ENCODE measurements around the gene MRPL54.
A peak's percentile ranks its signal among the peaks of the same experiment; 100 is the strongest.
"Not testable (repeated sequence)": the region's sequence is repeated elsewhere in the genome, so short reads cannot be mapped to it uniquely, and the experiment has no call there.

MRPL54 gene

DNA sequence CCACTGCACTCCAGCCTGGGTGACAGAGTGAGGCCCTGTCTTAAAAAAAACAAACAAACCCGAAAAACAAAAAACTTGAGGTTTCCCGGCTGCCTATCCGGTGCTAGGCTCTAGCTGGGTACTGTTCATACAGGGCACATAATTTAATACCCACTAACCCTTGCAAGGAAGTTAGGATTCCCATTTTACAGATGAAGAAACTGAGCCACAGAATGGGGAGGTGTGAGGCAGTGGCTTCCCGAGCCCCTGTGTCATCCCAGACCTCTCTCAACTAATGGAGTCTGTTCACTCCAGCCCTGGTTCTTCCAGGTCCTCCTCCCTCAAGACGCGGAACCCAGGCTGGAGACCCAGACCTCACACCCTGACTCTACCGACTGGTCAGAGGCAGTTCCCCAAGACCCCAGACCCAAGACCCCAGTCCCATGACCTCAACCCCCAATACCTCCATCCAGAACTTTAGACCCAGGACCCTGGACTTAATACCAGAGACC is 1.6 kb upstream of the MRPL54 start:
- Histone ChIP-seq H3K9me3 (ENCODE audit: control insufficient read depth in 2 of 2, low read length in 2 of 2) (no peaks in the 10 kb centered on the region), H3K9ac (ENCODE audit: low read length in 2 of 2) (peak overlapping the region; percentile 95 to 97)

DNA sequence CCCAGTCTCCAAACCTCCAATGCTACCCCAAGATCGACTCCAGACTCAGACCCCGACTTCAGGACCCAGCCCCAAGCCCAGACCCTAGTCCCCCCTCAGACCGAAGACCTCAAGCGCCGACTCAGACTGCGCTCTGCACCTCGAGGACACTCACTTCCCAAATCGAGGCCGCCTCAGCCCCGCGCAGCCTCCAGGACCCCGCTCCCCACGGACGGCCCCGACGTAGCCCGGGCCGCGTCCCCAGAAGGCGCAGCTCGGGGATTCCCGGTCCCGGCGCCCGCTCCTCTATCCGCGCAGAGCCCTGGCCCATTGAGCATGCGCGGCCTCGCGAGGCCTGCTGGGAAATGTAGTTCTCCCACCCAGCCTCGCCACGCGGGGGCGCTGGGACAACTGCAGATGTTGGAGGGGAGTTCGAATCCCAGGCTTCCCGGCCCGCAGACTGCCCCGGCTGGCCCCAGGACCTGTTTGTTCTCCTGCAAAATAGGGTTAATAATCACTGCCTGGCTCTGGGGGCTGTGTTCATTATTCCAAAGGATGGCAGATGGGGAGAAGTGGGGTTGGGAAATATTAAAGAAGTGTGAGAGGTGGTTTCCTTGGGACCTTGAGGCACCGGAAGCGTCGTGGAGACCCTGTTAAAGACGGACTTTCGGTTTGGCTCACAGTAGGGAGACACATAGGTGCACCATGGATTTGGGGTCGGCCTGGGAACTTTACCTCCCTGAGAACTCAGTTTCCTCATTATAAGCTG is 926 bp upstream of the MRPL54 start, which contains the start of gene APBA3:
Gene APBA3, minus strand, starts transcription at position 311 of the 748 bp plus-strand sequence. CDS start 1,428 bp downstream, outside the sequence.
- Histone ChIP-seq H3K4me3 (ENCODE audit: low read length in 2 of 2) (peak within 1 kb of the TSS; percentile 96 to 98), H3K36me3 (ENCODE audit: control insufficient read depth in 2 of 2, insufficient read depth in 2 of 2, low read length in 2 of 2) (peaks cover 6 to 19% of the 10 kb centered on the region in 2 donors), H3K9ac (ENCODE audit: low read length in 2 of 2) (peak within 1 kb of the TSS; percentile 97 to 100), H3K9me3 (ENCODE audit: control insufficient read depth in 2 of 2, low read length in 2 of 2) (no peaks in the 10 kb centered on the region), H3K27ac (ENCODE audit: low read length) (peak within 1 kb of the TSS; percentile 98), H3K4me1 (ENCODE audit: control insufficient read depth, insufficient read depth, low read length) (peaks cover 32% of the 10 kb centered on the region), H3K27me3 (ENCODE audit: control insufficient read depth in 1 of 2, insufficient read depth in 2 of 2, low read length in 2 of 2) (no peaks in the 10 kb centered on the region)

More for the DNA sequence above, 1.6 kb upstream of the MRPL54 start:
- Histone ChIP-seq H3K27ac (ENCODE audit: low read length) (peak overlapping the region; percentile 75), H3K4me3 (ENCODE audit: low read length in 2 of 2) (peak overlapping the region; percentile 96 to 98), H3K4me1 (ENCODE audit: control insufficient read depth, insufficient read depth, low read length) (peaks cover 32% of the 10 kb centered on the region), H3K36me3 (ENCODE audit: control insufficient read depth in 2 of 2, insufficient read depth in 2 of 2, low read length in 2 of 2) (peaks cover 5 to 19% of the 10 kb centered on the region in 2 donors), H3K27me3 (ENCODE audit: control insufficient read depth in 1 of 2, insufficient read depth in 2 of 2, low read length in 2 of 2) (no peaks in the 10 kb centered on the region)

DNA sequence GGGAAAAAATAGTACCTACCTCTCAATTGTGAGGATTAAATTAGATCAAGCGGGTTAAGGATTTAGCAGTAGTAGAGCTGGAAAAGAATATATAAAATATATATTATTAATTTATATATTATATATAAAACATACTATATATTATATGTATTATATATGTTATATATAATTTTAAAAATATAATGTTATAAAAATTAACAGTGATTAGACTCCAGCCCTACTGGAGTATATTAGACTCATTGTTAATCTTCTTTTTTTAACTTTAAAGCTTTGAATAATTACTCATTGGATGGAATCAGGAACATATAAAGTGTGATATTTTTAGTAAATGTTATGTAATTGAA is 380 bp upstream of the MRPL54 start:
- peak overlapping the region in 1 of 2 donors; percentile 90 for H3K9ac ChIP-seq (ENCODE audit: low read length in 2 of 2)
- H3K36me3 ChIP-seq (ENCODE audit: control insufficient read depth in 2 of 2, insufficient read depth in 2 of 2, low read length in 2 of 2), result peaks cover 10 to 17% of the 10 kb centered on the region in 2 donors
- H3K4me3 ChIP-seq (ENCODE audit: low read length in 2 of 2), result peak overlapping the region in 1 of 2 donors; percentile 91

DNA sequence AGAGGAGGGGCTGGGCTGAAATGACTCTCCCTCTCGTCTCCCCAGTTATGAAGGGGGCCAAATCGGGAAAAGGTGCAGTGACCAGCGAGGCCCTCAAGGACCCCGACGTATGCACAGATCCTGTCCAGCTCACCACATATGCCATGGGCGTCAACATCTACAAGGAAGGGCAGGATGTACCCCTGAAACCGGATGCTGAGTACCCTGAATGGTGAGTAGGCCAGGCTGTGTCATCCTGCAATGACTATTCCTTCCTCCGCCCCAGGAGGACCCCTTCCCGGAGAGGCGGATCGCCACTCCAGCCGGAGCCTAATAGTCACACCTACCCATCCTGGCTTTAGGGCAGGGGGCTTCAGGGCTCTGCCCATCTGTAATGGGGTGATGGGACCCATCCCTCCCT is 2.6 kb downstream of the MRPL54 start:
- Histone ChIP-seq H3K9ac (ENCODE audit: low read length in 2 of 2) (no peak overlapping the region), H3K36me3 (ENCODE audit: control insufficient read depth in 2 of 2, insufficient read depth in 2 of 2, low read length in 2 of 2) (peaks cover 10 to 17% of the 10 kb centered on the region in 2 donors), H3K4me1 (ENCODE audit: control insufficient read depth, insufficient read depth, low read length) (peaks cover 22% of the 10 kb centered on the region), H3K27me3 (ENCODE audit: control insufficient read depth in 1 of 2, insufficient read depth in 2 of 2, low read length in 2 of 2) (no peaks in the 10 kb centered on the region), H3K9me3 (ENCODE audit: control insufficient read depth in 2 of 2, low read length in 2 of 2) (no peaks in the 10 kb centered on the region), H3K4me3 (ENCODE audit: low read length in 2 of 2) (no peak overlapping the region), H3K27ac (ENCODE audit: low read length) (no peak overlapping the region)

More for the DNA sequence above, 380 bp upstream of the MRPL54 start:
- Histone ChIP-seq H3K9me3 (ENCODE audit: control insufficient read depth in 2 of 2, low read length in 2 of 2) (no peaks in the 10 kb centered on the region), H3K4me1 (ENCODE audit: control insufficient read depth, insufficient read depth, low read length) (peaks cover 32% of the 10 kb centered on the region), H3K27me3 (ENCODE audit: control insufficient read depth in 1 of 2, insufficient read depth in 2 of 2, low read length in 2 of 2) (no peaks in the 10 kb centered on the region), H3K27ac (ENCODE audit: low read length) (peak overlapping the region; percentile 98)

DNA sequence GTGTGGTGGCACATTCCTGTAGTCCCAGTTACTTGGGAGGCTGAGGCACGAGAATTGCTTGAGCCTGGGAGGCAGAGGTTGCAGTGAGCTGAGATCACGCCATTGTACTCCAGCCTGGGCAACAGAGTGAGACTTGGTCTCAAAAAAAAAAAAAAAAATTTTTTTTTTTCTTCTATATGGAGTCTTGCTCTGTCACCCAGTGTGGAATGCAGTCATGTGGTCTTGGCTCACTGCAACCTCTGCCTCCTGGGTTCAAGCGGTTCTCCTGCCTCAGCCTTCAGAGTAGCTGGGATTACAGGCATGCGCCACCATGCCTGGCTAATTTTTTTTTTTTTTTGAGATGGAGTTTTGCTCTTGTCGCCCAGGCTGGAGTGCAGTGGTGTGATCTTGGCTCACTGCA is 3.3 kb downstream of the MRPL54 start:
- H3K9me3 ChIP-seq (ENCODE audit: control insufficient read depth in 2 of 2, low read length in 2 of 2); H3K27ac ChIP-seq (ENCODE audit: low read length); H3K27me3 ChIP-seq (ENCODE audit: control insufficient read depth in 1 of 2, insufficient read depth in 2 of 2, low read length in 2 of 2); H3K9ac ChIP-seq (ENCODE audit: low read length in 2 of 2); H3K4me3 ChIP-seq (ENCODE audit: low read length in 2 of 2): not testable (repeated sequence)
- peaks cover 16% of the 10 kb centered on the region for H3K4me1 ChIP-seq (ENCODE audit: control insufficient read depth, insufficient read depth, low read length)
- peaks cover 10 to 17% of the 10 kb centered on the region in 2 donors for H3K36me3 ChIP-seq (ENCODE audit: control insufficient read depth in 2 of 2, insufficient read depth in 2 of 2, low read length in 2 of 2)

DNA sequence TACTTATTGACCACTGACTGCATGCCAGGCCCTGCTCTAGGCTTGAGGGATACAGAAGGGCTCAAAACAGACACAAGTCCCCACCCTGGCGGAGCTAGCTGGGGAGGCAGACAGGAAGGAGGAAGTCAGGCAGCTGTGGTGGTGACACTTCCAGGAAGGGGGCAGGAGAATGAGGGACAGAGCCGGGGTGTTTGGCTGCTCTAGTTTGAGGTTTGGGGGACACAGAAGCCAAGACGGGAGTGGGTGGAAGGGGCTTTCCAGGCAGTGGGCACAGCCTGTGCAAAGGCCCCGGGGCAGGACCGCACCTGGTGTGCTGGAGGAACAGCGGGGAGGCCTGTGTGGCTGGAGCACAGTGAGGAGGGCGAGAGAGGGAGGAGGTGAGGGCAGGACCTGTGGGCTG is 4.0 kb downstream of the MRPL54 start:
- H3K27ac ChIP-seq (ENCODE audit: low read length), result no peak overlapping the region
- peaks cover 11% of the 10 kb centered on the region for H3K4me1 ChIP-seq (ENCODE audit: control insufficient read depth, insufficient read depth, low read length)
- H3K27me3 ChIP-seq (ENCODE audit: control insufficient read depth in 1 of 2, insufficient read depth in 2 of 2, low read length in 2 of 2), result no peaks in the 10 kb centered on the region
- no peaks in the 10 kb centered on the region for H3K9me3 ChIP-seq (ENCODE audit: control insufficient read depth in 2 of 2, low read length in 2 of 2)
- H3K9ac ChIP-seq (ENCODE audit: low read length in 2 of 2), result no peak overlapping the region
- no peak overlapping the region for H3K4me3 ChIP-seq (ENCODE audit: low read length in 2 of 2)
- H3K36me3 ChIP-seq (ENCODE audit: control insufficient read depth in 2 of 2, insufficient read depth in 2 of 2, low read length in 2 of 2), result peaks cover 10 to 17% of the 10 kb centered on the region in 2 donors

DNA sequence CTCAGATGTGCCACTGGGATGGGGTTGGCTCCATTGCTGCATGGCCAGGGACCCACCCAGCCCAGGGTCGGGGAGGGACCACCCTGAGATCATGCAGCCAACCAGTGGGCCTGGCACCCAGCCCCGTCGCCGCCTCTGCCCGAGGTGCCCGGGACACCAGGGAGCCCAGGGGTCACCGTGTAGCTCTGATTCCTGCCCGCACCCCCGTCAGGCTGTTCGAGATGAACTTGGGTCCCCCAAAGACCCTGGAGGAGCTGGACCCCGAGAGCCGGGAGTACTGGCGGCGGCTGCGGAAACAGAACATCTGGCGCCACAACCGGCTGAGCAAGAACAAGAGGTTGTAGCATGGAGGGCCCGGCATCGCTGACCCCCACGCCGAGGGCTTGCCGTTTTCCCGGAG is 4.6 kb downstream of the MRPL54 start:
- Histone ChIP-seq H3K9ac (ENCODE audit: low read length in 2 of 2) (no peak overlapping the region), H3K4me1 (ENCODE audit: control insufficient read depth, insufficient read depth, low read length) (peaks cover 6% of the 10 kb centered on the region), H3K27ac (ENCODE audit: low read length) (no peak overlapping the region), H3K4me3 (ENCODE audit: low read length in 2 of 2) (no peak overlapping the region), H3K27me3 (ENCODE audit: control insufficient read depth in 1 of 2, insufficient read depth in 2 of 2, low read length in 2 of 2) (peaks cover 0 to 3% of the 10 kb centered on the region in 2 donors), H3K9me3 (ENCODE audit: control insufficient read depth in 2 of 2, low read length in 2 of 2) (no peaks in the 10 kb centered on the region), H3K36me3 (ENCODE audit: control insufficient read depth in 2 of 2, insufficient read depth in 2 of 2, low read length in 2 of 2) (peaks cover 10 to 17% of the 10 kb centered on the region in 2 donors)

DNA sequence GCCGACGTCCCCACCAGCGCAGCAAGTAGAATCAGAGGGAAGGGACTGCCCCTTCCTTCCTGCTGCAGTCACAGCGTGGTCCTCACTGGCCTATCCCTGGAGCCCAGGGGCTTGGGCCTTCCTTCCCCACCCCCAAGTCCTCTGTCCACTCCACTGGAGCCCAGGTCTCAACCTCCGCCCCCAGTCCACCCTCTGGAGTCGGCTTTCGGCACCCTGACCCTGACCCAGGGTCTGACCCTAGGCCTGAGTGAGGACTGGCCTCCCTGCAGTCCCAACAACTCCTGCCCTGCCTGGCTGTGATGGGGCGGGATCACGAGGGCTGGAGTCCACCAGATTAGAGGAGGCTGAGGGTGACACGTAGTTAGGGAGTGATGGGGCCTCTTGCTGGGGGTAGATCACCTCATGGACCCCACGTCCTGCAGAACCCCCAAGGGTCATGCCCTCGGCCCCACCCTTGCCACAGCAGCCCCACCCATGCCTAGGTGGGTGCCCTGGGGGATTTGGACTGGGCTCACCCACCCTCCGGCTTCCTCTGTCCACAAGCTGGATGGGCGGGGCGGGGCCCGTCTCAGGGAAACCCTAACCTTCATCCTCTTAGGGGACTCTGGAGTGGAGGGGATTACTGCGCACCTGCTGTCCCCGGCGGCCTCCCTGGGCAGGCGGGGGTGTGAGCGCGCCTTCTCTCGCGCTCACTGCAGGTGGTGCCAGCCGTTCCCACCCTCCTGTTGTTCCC is 5.7 kb downstream of the MRPL54 start:
- Histone ChIP-seq H3K27me3 (ENCODE audit: control insufficient read depth in 1 of 2, insufficient read depth in 2 of 2, low read length in 2 of 2) (peaks cover 0 to 3% of the 10 kb centered on the region in 2 donors), H3K4me3 (ENCODE audit: low read length in 2 of 2) (no peak overlapping the region), H3K9me3 (ENCODE audit: control insufficient read depth in 2 of 2, low read length in 2 of 2) (no peaks in the 10 kb centered on the region), H3K36me3 (ENCODE audit: control insufficient read depth in 2 of 2, insufficient read depth in 2 of 2, low read length in 2 of 2) (peaks cover 10 to 17% of the 10 kb centered on the region in 2 donors), H3K27ac (ENCODE audit: low read length) (no peak overlapping the region), H3K4me1 (ENCODE audit: control insufficient read depth, insufficient read depth, low read length) (peaks cover 3% of the 10 kb centered on the region), H3K9ac (ENCODE audit: low read length in 2 of 2) (no peak overlapping the region)

DNA sequence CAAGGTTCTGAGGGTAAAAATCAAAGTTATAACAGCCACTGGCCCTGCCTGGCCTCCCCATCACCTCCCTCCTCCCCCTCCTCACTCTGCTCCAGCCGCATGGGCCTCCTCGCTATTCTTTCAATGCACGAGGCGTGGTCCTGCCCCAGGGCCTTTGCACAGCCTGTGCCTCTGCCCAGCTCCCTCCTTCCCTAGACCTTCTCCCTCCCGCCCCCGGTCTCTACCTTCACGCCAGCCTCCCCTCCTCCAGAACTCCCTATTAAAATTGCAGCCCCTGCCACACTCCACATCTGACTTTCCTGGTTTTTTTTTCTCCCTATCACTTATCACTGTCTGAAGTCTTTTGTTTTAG is 6.2 kb downstream of the MRPL54 start:
- Histone ChIP-seq H3K4me3 (ENCODE audit: low read length in 2 of 2) (no peak overlapping the region), H3K36me3 (ENCODE audit: control insufficient read depth in 2 of 2, insufficient read depth in 2 of 2, low read length in 2 of 2) (peaks cover 10 to 17% of the 10 kb centered on the region in 2 donors), H3K9me3 (ENCODE audit: control insufficient read depth in 2 of 2, low read length in 2 of 2) (no peaks in the 10 kb centered on the region), H3K4me1 (ENCODE audit: control insufficient read depth, insufficient read depth, low read length) (no peaks in the 10 kb centered on the region), H3K9ac (ENCODE audit: low read length in 2 of 2) (no peak overlapping the region), H3K27me3 (ENCODE audit: control insufficient read depth in 1 of 2, insufficient read depth in 2 of 2, low read length in 2 of 2) (peaks cover 0 to 3% of the 10 kb centered on the region in 2 donors), H3K27ac (ENCODE audit: low read length) (no peak overlapping the region)

DNA sequence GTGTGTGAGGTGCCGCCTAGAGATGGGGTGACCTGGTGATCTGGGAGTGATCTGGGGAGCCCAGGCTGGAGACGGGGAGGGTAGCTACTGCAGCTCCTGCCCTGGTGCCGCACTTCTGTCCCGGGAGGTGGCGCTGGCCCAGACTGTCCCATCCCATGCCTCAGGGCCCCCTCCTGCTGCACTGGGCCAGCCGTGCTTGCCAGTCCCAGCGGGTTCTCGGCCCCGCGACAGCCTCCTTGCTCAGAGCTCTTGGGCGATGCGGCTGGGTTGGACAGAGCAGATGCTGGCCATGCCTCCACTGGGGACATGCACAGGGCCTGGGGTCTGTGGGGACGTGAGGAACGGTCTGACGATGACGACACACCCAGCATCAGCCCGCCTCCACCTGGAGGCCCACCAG is 7.0 kb downstream of the MRPL54 start:
- no peak overlapping the region for H3K4me3 ChIP-seq (ENCODE audit: low read length in 2 of 2)
- H3K27ac ChIP-seq (ENCODE audit: low read length), result no peak overlapping the region
- H3K36me3 ChIP-seq (ENCODE audit: control insufficient read depth in 2 of 2, insufficient read depth in 2 of 2, low read length in 2 of 2), result peaks cover 10 to 17% of the 10 kb centered on the region in 2 donors
- no peaks in the 10 kb centered on the region for H3K4me1 ChIP-seq (ENCODE audit: control insufficient read depth, insufficient read depth, low read length)
- H3K27me3 ChIP-seq (ENCODE audit: control insufficient read depth in 1 of 2, insufficient read depth in 2 of 2, low read length in 2 of 2), result peaks cover 0 to 3% of the 10 kb centered on the region in 2 donors
- H3K9me3 ChIP-seq (ENCODE audit: control insufficient read depth in 2 of 2, low read length in 2 of 2), result no peaks in the 10 kb centered on the region
- H3K9ac ChIP-seq (ENCODE audit: low read length in 2 of 2), result no peak overlapping the region

All from stomach smooth muscle (tissue), 2 donors.